ENCODE results near the gene PHYHIPL. TPM values are rescaled to one million over a fixed set of nuclear protein-coding genes. Genes with fewer than 3 reads are reported as not detected.

PHYHIPL gene
- total RNA-seq, 1 experiment from 2014 or later: not detected

GRCh38 chr10:59257224-59257623 lies 80.8 kb downstream of the PHYHIPL start:
- DNase-seq (ENCODE audit: low read depth): no peak

GRCh38 chr10:59258890-59259289 lies 82.4 kb downstream of the PHYHIPL start:
- DNase-seq (ENCODE audit: low read depth): no peak

- no peak for DNase-seq (ENCODE audit: low read depth)
Observed at GRCh38 chr10:59265141-59265540, 88.7 kb downstream of the PHYHIPL start.

GRCh38 chr10:59266321-59266720 lies 89.9 kb downstream of the PHYHIPL start:
- no peak for DNase-seq (ENCODE audit: low read depth)

- no peak for DNase-seq (ENCODE audit: low read depth)
Observed at GRCh38 chr10:59268460-59268859, 92.0 kb downstream of the PHYHIPL start.

- DNase-seq (ENCODE audit: low read depth): no peak
Observed at GRCh38 chr10:59269651-59270050, 93.2 kb downstream of the PHYHIPL start.

- DNase-seq (ENCODE audit: low read depth): no peak
Observed at GRCh38 chr10:59270492-59270891, 94.0 kb downstream of the PHYHIPL start.

GRCh38 chr10:59271160-59271559 lies 94.7 kb downstream of the PHYHIPL start:
- no peak for DNase-seq (ENCODE audit: low read depth)

GRCh38 chr10:59272061-59272460 lies 95.6 kb downstream of the PHYHIPL start:
- no peak for DNase-seq (ENCODE audit: low read depth)

- DNase-seq (ENCODE audit: low read depth): no peak
Observed at GRCh38 chr10:59273445-59273844, 97.0 kb downstream of the PHYHIPL start.

- DNase-seq (ENCODE audit: low read depth): no peak
Observed at GRCh38 chr10:59276133-59276532, 99.7 kb downstream of the PHYHIPL start.

GRCh38 chr10:59276919-59277318 lies 100.5 kb downstream of the PHYHIPL start:
- no peak for DNase-seq (ENCODE audit: low read depth)

GRCh38 chr10:59279476-59279875 lies 103.0 kb downstream of the PHYHIPL start:
- no peak for DNase-seq (ENCODE audit: low read depth)

GRCh38 chr10:59279991-59280505 lies 103.6 kb downstream of the PHYHIPL start:
- no peak for DNase-seq (ENCODE audit: low read depth)

GRCh38 chr10:59281861-59282260 lies 105.4 kb downstream of the PHYHIPL start:
- DNase-seq (ENCODE audit: low read depth): no peak

GRCh38 chr10:59283456-59284091 lies 107.1 kb downstream of the PHYHIPL start:
- DNase-seq (ENCODE audit: low read depth): no peak

GRCh38 chr10:59284118-59284975 lies 107.9 kb downstream of the PHYHIPL start:
- no peak for DNase-seq (ENCODE audit: low read depth)

- no peak for DNase-seq (ENCODE audit: low read depth)
Observed at GRCh38 chr10:59285073-59285472, 108.6 kb downstream of the PHYHIPL start.

GRCh38 chr10:59285848-59286247 lies 109.4 kb downstream of the PHYHIPL start:
- DNase-seq (ENCODE audit: low read depth): no peak

GRCh38 chr10:59287587-59288255 lies 111.3 kb downstream of the PHYHIPL start:
- DNase-seq (ENCODE audit: low read depth): peak; percentile 65

- no peak for DNase-seq (ENCODE audit: low read depth)
Observed at GRCh38 chr10:59289853-59290252, 113.4 kb downstream of the PHYHIPL start.

- DNase-seq (ENCODE audit: low read depth): peak; percentile 3
Observed at GRCh38 chr10:59290448-59290847, 114.0 kb downstream of the PHYHIPL start.

Measured in RPMI7951 (cell line).